Stimulated activated CD4-positive, alpha-beta T cell treated with anti-CD3 and anti-CD28 coated beads, Interleukin-2, amount 100 ng/mL, for 48 hours (primary cell): ENCODE measurements around the gene MTG1.
"Not testable (repeated sequence)": the region's sequence is repeated elsewhere in the genome, so short reads cannot be mapped to it uniquely, and the experiment has no call there.

Experiments used
- DNase-seq, 2 donors: peaks; one replicate each; pipeline ENCODE4 v3.0.0-alpha.2; 2020

MTG1 gene

GRCh38 chr10:133454204-133454893 lies 60.4 kb downstream of the MTG1 start:
- DNase-seq = no peak

DNA sequence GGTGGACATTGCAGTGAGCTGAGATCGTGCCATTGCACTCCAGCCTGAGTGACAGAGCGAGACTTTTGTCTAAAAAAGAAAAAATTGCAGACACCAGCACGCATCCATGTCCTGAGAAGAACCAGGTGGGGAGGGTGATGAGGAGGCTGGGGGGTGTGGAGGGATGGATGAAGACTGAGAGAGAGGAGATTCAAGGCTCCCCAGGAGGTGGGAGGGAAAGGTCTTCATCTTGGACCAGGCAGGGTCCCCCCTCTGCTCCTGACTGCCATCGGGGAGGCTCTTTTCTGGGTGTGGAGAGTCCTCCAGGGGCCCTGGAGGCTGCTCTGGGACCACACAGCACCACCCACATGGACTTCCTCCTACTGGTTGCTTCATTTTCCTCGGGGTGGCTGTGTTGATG lies 61.2 kb downstream of the MTG1 start:
- DNase-seq = no peak

- DNase-seq = no peak
Observed at GRCh38 chr10:133455611-133456031, 61.7 kb downstream of the MTG1 start.

- DNase-seq = no peak
Observed at GRCh38 chr10:133456041-133456951, 62.3 kb downstream of the MTG1 start.

DNA sequence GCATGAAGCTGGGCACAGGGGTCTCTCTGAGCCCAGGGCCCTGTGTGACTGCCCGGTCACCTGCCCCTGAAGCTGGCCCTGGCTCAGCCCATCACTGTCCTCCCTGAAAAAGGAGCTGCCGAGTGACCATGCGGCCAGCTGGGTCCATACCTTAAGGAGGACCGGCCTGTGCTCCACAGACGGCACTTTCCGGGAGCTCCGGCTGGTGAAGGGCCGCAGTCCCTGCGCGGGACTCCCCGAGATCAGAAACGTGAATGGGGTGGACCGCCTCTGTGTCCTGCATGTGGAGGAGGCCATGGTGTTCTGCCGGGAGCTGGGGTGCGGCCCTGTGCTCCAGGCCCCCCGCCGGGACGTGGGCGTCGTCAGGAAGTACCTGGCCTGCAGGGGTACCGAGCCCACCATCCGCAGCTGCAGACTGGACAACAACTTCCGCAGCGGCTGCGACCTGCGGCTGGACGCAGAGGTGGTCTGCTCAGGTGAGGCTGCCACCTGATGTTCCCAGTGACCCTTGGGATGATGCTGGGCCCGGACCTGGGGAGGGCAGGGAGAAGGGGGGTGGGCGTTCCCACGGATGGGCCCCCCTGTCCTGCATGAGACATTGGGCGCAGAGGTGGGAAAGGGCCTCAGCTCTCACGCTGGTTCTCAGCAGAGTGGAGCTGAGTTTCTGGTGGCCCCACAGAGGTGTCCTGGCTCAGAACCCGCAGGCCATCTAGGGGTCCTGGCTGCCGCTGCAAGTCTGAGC lies 63.3 kb downstream of the MTG1 start:
- DNase-seq = no peak

DNA sequence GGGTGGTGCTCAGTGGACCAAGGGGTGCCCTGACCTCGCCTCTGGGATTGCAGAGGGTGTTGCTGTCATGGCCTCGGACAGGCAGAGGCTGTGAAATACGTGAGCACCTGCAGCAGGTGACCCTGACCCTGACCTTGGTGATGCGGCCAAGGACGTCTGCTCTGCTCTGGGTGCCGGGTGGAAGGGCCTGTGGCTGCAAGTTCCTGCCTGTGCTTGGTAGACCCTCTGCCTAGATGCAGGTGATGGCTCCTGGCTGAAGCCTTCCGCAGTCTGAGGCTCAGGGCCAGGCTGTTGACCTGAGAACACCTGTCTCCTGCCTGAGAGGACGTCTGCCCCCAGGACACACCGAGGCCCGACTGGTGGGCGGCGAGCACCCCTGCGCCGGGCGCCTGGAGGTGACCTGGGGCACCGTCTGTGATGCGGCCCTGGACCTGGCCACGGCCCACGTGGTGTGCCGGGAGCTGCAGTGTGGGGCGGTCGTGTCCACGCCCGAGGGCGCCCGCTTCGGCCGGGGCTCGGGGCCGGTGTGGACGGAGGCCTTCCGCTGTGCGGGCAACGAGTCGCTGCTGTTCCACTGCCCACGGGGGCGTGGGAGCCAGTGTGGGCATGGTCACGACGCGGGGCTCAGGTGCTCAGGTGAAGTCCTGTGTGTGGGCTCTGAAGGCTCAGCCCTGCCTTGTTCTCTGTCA lies 64.2 kb downstream of the MTG1 start:
- DNase-seq = no peak

DNA sequence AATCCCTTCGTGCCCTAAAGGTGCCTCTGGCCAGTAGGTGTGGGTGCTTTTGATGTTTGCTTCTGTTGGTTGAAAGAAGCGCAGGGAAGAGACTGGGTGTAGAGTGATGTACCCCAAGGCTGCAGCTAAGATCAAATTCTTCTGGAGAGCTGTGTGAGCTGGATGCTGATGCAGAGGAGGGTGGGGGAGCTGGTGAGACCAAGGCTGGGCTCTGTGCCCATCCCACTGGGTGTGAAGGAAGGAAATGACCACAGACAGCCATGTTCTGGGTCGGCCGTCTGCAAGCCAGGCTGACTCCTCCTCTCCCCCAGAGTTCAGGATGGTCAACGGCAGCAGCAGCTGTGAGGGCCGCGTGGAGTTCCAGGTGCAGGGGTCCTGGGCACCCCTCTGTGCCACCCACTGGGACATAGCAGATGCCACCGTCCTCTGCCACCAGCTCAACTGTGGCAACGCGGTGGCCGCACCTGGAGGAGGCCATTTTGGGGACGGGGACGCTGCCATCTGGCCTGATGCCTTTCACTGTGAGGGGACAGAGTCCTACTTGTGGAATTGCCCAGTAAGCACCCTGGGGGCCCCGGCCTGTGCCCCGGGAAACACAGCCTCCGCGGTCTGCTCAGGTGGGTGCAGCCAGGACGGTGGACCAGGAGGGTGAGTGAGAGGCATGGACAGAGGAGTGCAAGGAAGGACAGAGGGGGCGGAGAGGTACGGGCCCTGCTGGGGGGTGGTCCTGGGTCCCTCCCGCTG lies 64.9 kb downstream of the MTG1 start:
- DNase-seq = no peak

DNA sequence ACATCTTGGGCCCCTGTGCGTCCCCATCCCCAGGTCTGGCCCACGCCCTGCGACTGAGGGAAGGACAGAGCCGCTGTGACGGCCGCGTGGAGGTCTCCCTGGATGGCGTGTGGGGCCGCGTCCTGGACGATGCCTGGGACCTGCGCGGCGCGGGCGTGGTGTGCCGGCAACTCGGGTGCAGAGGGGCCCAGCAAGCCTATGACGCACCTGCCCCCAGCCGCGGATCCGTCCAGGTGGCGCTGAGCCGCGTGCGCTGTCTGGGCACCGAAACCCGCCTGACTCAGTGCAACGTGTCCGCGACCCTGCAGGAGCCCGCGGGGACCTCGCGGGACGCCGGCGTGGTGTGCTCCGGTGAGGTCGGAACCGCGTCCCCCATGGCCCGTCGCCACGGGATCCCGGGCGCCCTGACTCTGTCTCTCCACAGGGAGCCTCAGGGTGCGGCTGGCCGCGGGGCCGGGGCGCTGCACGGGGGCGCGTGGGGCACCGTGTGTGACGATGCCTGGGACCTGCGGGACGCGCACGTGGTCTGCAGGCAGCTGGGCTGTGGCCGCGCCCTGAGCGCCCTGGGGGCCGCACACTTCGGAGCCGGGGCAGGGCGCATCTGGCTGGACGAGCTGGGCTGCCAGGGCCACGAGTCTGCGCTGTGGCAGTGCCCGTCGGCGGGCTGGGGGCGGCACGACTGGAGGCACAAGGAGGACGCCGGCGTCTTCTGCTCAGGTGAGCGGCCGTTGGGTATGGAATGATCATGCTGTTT lies 65.7 kb downstream of the MTG1 start:
- DNase-seq = no peak

- no peak for DNase-seq
Observed at GRCh38 chr10:133460208-133460769, 66.3 kb downstream of the MTG1 start.

GRCh38 chr10:133461027-133461426 lies 67.1 kb downstream of the MTG1 start:
- no peak for DNase-seq

- DNase-seq = no peak
Observed at GRCh38 chr10:133461841-133462240, 67.9 kb downstream of the MTG1 start.

DNA sequence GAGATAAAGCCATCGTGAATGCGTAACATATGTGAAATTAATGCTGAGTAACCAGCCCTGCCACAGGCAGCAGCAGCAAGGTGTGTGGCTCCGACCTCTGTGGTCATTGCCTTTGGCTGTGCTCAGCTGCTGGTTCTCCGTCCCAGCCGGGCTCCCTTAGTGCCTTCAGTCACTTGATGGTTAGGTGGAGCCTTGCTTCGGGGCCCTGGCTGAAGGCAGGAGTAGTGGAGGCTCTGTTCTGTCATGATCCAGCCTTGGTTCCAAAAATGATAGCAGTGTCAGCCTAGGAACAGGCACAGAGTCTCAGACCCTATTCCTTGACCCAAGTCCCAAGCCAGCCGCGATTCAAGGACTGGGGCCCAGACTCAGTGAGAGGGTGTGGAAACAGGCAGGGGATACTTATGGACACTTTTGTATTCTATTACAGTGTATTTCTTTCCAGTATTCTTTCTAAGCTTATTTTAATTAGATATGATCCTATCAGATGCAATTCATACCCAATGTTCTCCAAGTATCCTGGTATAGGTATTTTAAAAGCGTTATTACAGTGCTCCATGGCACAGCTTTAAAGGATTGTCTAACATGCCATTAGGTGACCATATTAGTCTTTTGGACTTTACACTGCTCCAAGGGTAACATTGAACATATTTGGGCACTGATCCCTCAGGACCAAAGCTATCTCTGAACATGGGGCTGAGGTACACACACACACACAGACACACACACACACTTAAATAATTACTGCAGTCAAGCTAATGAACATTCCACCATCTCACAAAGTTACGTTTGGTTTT lies 68.8 kb downstream of the MTG1 start:
- DNase-seq = no peak

- no peak for DNase-seq
Observed at GRCh38 chr10:133464582-133465031, 70.7 kb downstream of the MTG1 start.

DNA sequence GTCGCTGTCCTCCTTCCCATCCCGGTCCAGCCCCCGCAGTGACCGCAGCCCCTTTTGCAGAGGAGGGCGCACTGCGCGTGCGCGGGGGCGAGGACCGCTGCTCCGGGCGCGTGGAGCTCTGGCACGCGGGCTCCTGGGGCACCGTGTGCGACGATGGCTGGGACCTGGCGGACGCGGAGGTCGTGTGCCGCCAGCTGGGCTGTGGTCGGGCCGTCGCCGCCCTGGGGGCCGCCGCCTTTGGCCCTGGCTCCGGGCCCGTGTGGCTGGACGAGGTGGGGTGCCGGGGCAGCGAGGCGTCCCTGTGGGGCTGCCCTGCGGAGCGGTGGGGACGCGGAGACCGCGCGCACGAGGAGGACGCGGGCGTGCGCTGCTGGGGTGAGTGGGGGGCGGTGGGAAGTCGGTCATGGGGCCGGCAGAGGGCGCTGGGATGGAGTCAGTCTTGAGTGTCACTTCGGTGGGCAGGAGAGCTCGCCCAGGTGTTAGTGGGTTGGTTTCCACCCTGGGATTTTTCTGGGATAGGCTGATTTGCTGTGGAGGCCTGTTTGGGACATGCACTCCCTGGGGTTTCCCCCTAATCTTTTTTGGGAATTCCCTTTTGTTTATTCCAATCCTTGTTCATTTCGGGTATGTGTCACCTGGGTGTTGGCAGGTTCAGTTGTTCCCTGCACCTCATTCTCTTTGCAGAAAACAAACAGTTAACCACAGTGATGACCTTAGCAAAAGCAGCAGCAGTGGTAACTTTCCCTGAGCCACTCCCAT lies 71.4 kb downstream of the MTG1 start:
- no peak for DNase-seq

DNA sequence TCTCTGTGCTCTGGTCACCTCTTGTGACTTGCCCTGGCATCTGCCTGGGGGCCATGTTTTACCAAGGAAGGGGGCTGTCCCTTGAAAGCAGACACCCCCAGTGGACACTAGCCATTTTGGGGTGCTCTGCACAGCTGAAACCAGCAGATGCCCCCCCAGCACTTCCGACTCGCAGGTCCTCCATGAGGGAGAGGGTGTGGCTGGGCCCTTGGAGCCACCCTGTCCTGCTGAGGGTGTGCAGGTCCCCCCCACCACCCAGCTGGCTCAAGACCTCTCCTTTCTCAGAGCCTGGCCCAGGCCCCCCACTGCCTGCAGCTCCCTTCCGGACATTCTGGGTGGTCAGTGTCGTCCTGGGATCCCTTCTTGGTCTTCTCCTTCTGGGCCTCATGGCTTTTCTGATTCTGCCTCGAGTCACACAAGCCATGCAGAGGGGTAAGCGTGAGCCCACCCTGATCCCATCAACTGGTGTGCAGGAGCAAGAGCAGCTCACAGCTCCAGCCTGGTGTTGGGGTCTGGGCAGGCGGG lies 72.1 kb downstream of the MTG1 start:
- DNase-seq = no peak

GRCh38 chr10:133466683-133467275 lies 72.8 kb downstream of the MTG1 start:
- DNase-seq = no peak

DNA sequence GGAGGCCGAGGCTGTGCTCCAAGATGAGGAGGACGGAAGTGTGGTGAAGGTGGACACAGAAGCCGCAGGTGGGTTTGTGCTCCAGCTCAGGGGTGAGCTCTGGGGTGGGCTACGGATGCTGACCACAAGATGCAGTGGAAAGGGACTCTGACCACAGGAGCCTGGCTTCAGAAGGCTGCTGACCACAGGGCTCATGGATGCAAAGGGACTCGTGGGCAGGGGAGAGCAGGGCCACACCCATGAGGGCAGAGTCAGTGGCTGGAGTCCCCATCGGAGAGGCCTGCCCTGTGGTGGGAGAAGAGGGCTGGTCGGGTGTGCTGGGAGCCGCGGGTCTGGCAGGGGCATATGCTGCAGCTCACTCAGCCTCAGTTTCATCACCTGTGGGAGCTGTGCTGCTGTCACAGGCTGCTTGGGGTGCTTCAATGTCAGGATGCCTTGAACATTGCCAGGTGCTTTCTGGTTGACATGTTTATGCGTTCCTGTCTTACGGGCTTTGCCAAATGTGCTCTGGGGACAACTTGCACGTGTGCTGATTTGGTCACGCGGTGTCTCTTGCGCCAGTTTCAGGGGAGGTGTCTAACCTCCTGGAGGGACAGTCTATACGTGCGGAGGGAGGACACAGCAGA lies 73.4 kb downstream of the MTG1 start:
- no peak for DNase-seq

DNA sequence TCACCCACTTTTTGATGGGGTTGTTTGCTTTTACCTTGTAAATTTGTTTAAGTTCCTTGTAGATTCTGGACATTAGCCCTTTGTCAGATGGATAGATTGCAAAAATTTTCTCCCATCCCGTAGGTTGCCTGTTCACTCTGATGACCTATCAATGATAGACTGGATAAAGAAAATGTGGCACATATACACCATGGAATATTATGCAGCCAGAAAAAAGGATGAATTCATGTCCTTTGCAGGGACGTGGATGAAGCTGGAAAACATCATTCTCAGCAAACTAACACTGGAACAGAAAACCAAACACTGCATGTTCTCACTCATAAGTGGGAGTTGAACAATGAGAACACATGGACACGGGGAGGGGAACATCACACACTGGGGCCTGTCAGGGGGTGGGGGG lies 75.2 kb downstream of the MTG1 start:
- DNase-seq = not testable (repeated sequence)
